Measurements from ENCODE around the gene PRMT2. TPM values are rescaled to one million over a fixed set of nuclear protein-coding genes. Genes with fewer than 3 reads are reported as not detected.

Gene PRMT2
- polyA plus RNA-seq (ENCODE audit: insufficient read length in 4 of 4), result 100 to 1,000 TPM; 128 to 134 (median 130) TPM

DNA sequence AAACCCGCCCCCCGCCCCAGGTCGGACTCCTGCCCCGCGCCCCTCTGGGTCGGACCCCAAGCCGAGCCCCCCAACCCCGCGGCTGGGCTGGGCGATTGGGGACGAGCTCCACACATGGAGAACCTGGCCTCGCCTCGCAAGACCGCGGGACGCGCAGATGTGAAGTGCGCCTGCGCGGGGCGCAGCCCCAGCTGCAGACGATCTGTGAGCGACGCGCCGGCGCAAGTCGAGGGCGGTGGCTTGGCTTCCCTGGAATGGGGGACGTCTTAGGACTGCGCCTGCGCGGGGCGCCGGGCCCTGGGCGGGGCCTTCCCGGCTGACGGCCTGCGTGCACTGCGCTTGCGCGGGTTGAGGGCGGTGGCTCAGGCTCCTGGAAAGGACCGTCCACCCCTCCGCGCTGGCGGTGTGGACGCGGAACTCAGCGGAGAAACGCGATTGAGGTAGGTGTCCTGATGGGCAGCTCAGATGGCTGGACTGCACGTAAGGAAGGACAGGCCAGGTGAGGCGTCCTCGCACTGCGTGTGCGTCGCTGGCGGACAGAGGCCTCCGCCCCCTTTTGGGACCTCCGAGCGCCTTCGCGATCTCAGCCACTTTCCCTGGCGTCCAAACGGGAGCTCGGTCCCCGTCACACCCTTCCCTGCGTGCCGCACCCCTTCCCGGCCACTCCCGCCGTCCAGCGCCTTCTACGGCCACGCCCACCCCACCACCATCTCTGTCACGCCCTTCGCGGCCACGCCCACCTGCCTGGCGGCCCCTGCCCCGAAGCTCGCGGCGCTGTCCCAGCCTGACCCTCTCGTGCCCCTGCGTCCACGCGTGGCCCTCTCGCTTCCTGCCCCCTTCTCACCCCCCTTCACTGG is at the start of gene PRMT2:
TSS of gene PRMT2 (plus strand) at position 351 of the 857 bp plus-strand sequence. CDS start 1,278 bp downstream, outside the sequence.
- DNase-seq (ENCODE audit: low read depth in 4 of 4, low spot score in 2 of 4), result peak; percentile 91 to 95 (median 94)

GRCh38 chr21:46594276-46594675 is 41.2 kb upstream of the PRMT2 start:
- no peak for DNase-seq (ENCODE audit: low read depth in 4 of 4, low spot score in 2 of 4)

DNA sequence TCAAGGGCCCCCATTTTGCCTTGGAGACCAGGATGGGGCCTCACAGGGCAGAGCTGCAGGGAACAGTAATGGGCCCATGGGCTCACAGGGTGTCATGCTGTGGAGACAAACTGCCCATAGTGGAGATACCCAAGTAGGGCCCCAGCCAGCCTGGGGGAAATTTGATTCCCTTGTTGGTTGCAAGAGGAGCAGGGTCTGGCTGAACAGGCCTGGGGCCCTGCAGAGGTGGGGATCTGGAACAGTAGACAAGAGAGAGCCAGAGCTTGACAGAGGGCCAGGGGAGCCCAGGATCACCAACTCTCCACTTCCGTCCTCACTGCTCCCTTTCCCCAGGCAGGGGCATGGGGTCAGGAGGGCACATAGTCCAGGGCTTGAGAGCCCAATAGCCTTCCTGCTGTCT is 39.3 kb upstream of the PRMT2 start:
- no peak for DNase-seq (ENCODE audit: low read depth in 4 of 4, low spot score in 2 of 4)

DNA sequence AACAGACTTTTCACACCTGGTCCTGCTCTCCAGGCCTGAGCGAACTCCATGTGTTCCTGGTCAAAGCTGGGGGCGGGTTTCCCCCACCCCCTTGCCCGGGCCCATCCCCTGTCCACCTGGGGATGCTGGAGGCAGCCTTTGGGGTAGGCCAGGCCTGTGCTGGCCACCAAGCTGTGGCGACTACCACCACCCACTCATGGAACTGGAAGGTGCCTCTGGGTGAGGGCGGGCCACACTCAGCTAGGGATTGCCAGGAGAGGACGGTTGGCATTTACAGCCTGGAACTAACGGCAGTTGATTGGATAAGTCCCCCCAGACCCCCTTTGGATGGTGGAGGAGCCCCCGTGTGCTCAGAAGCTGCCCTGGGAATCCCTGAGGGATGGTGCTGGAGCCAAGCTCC is 38.4 kb upstream of the PRMT2 start:
- DNase-seq (ENCODE audit: low read depth in 4 of 4, low spot score in 2 of 4), result no peak

DNA sequence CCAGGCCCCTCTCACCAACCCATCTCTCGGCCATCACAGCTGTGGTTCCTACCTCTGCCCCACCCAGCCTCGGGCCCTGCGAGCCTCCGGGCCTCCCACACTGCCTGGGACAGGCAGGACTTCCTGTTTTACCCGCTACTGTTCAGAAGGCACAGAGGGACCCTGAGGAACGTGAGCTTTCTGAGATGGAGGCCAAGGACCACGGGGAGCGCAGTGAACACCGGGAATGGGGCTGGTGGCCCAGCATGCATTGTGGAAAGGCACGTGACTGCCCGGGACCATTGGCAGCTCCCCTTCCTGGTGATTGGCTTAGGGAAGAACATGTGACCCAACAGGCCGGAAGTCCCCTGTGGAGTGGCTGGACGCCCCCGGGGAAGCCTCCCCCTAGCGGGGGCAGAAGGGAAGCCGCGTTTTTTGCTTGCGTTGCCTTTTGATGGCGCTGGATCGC is 37.6 kb upstream of the PRMT2 start:
- no peak for DNase-seq (ENCODE audit: low read depth in 4 of 4, low spot score in 2 of 4)

- peak; percentile 19 to 48 (median 36) for DNase-seq (ENCODE audit: low read depth in 4 of 4, low spot score in 2 of 4)
Measured at GRCh38 chr21:46598581-46599572, 36.6 kb upstream of the PRMT2 start.

- no peak for DNase-seq (ENCODE audit: low read depth in 4 of 4, low spot score in 2 of 4)
Measured at GRCh38 chr21:46600305-46600704, 35.2 kb upstream of the PRMT2 start.

GRCh38 chr21:46600978-46601377 is 34.5 kb upstream of the PRMT2 start:
- no peak for DNase-seq (ENCODE audit: low read depth in 4 of 4, low spot score in 2 of 4)

- DNase-seq (ENCODE audit: low read depth in 4 of 4, low spot score in 2 of 4), result no peak
Measured at GRCh38 chr21:46603228-46603627, 32.2 kb upstream of the PRMT2 start.

DNA sequence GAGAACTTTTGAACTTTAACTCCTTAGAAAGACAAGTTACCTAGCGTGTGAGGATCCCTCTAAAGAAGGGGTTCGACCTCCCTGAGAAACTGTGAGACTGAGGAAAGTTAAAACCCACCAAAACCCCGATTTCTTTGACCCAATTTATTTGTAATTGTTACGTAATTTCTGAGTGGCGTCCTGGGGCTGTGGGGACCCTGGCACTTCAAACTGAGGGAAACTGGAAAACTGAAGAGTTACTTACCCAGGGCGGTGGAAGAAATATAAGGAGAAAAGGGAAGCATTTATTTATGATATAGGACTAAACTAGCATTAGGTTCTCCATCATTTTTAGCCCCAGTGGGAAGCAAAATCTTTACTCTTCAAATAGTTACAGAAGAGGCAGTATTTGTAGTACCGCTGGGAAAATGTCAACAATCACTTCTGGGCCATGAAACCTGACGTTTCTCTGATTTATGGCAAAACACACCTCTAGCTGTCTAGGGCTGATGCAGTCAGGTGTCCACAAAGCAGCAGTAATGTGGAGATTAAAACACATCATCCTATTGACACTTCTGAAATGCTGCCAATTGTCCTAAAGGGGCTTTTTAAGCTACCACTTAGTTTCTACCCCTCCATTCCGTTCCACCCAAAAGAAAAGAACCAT is 31.0 kb upstream of the PRMT2 start:
- DNase-seq (ENCODE audit: low read depth in 4 of 4, low spot score in 2 of 4), result no peak

- peak in 1 of 4 donors; percentile 13 for DNase-seq (ENCODE audit: low read depth in 4 of 4, low spot score in 2 of 4)
Measured at GRCh38 chr21:46604975-46605766, 30.3 kb upstream of the PRMT2 start, which contains the start of gene S100B. S100B (minus strand) TSS chr21:46605082; CDS start chr21:46602415, 2,667 bp downstream.

- no peak for DNase-seq (ENCODE audit: low read depth in 4 of 4, low spot score in 2 of 4)
Measured at GRCh38 chr21:46605767-46606426, 29.6 kb upstream of the PRMT2 start.

DNA sequence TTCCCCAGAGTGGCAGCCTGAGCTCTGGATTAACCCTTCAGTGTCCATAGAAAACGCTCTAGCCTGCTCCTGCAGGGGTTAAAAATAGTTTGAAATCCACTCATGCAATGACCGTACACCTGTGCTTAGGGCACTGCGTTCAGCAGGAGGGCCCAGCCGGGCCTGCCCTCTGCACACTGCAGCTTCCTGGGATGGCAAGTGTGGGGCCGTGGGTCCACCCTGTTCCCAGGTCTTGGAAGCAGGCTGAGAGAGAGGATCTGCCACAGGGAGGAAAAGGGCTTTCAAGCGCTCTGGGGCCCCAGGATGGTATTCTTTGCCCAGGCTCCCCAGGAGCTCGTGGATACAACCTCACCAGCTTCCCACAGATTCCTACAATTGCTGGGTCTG is 29.1 kb upstream of the PRMT2 start:
- DNase-seq (ENCODE audit: low read depth in 4 of 4, low spot score in 2 of 4), result no peak

GRCh38 chr21:46607636-46608035 is 27.8 kb upstream of the PRMT2 start:
- no peak for DNase-seq (ENCODE audit: low read depth in 4 of 4, low spot score in 2 of 4)

- no peak for DNase-seq (ENCODE audit: low read depth in 4 of 4, low spot score in 2 of 4)
Measured at GRCh38 chr21:46608672-46609111, 26.8 kb upstream of the PRMT2 start.

GRCh38 chr21:46610018-46610701 is 25.3 kb upstream of the PRMT2 start:
- no peak for DNase-seq (ENCODE audit: low read depth in 4 of 4, low spot score in 2 of 4)

DNA sequence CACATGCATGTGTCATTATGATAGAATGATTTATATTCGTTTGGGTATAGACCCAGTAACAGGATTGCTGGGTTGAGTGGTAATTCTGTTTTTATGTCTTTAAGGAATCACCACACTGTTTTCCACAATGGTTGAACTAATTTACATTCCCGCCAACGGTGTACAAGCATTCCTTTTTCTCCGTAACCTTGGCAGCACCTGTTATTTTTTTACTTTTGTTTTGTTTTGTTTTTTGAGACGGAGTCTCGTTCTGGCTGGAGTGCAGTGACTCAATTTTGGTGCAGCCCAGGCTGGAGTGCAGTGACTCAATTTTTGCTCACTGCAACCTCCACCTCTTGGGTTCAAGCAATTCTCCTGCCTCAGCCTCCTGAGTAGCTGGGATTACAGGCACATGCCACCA is 22.1 kb upstream of the PRMT2 start:
- no peak for DNase-seq (ENCODE audit: low read depth in 4 of 4, low spot score in 2 of 4)

DNA sequence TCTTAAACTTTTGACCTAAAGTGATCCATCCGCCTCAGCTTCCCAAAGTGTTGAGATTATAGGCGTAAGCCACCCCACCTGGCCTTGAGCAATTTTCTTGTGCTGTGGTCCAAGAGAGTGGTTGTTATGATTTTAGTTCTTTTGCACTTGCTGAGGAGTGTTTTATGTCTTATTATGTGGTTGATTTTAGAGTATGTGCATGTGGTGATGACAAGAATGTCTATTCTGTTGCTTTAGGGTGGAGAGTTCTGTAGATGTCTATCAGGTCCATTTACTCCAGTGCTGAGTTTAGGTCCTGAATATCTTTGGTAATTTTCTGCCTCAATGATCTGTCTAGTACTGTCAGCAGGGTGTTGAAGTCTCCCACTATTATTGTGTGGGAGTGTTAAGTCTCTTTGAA is 19.4 kb upstream of the PRMT2 start:
- no peak for DNase-seq (ENCODE audit: low read depth in 4 of 4, low spot score in 2 of 4)

DNA sequence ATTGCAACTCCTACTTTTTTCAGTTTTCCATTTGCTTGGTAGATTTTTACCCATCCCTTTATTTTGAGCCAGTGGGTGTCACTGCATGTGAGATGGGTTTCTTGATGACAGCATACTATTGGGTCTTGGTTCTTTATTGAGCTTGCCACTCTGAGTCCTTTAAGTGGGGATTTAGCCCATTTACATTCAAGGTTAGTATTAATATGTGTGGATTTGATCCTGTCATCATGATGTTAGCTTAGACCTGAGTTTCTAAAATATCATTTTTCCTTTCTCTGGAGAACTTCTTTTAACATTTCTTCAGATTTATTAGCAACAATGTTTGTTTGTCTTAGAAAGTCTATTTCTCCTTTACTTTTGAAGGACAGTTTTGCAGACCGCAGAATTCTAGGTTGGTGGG is 18.8 kb upstream of the PRMT2 start:
- no peak for DNase-seq (ENCODE audit: low read depth in 4 of 4, low spot score in 2 of 4)
